Left forelimb (tissue), 1 donor: ENCODE measurements around the gene TFAP2E.

Experiments
- DNase-seq: peaks from one replicate; pipeline ENCODE4 v3.0.0-alpha.2; 2018; ENCODE audit warnings: low spot score

TFAP2E gene

GRCh38 chr1:35595684-35596083 lies 22.6 kb downstream of the TFAP2E start:
- no peak for DNase-seq

GRCh38 chr1:35597870-35598269 lies 24.8 kb downstream of the TFAP2E start:
- no peak for DNase-seq

GRCh38 chr1:35598895-35599294 lies 25.8 kb downstream of the TFAP2E start:
- DNase-seq, result no peak

GRCh38 chr1:35599411-35599810 lies 26.3 kb downstream of the TFAP2E start:
- DNase-seq, result no peak

- DNase-seq, result no peak
Observed at GRCh38 chr1:35600593-35600992, 27.5 kb downstream of the TFAP2E start.

GRCh38 chr1:35603468-35603867 lies 30.4 kb downstream of the TFAP2E start:
- no peak for DNase-seq

- no peak for DNase-seq
Observed at GRCh38 chr1:35603941-35604340, 30.8 kb downstream of the TFAP2E start.

- no peak for DNase-seq
Observed at GRCh38 chr1:35605071-35605866, 32.2 kb downstream of the TFAP2E start.

- no peak for DNase-seq
Observed at GRCh38 chr1:35605867-35606182, 32.7 kb downstream of the TFAP2E start.

GRCh38 chr1:35611655-35612054 lies 38.5 kb downstream of the TFAP2E start:
- DNase-seq, result no peak

- no peak for DNase-seq
Observed at GRCh38 chr1:35615440-35615839, 42.3 kb downstream of the TFAP2E start.

GRCh38 chr1:35619237-35620121 lies 46.4 kb downstream of the TFAP2E start:
- no peak for DNase-seq

GRCh38 chr1:35622510-35623178 lies 49.5 kb downstream of the TFAP2E start:
- no peak for DNase-seq

GRCh38 chr1:35623832-35624231 lies 50.7 kb downstream of the TFAP2E start:
- DNase-seq, result no peak

GRCh38 chr1:35629051-35629450 lies 55.9 kb downstream of the TFAP2E start:
- no peak for DNase-seq

GRCh38 chr1:35631396-35631795 lies 58.3 kb downstream of the TFAP2E start:
- DNase-seq, result no peak

GRCh38 chr1:35633547-35633946 lies 60.4 kb downstream of the TFAP2E start:
- DNase-seq, result no peak

- DNase-seq, result no peak
Observed at GRCh38 chr1:35637401-35637809, 64.3 kb downstream of the TFAP2E start.

GRCh38 chr1:35640380-35641232 lies 67.5 kb downstream of the TFAP2E start:
- DNase-seq, result no peak

- peak; percentile 97 for DNase-seq
Observed at GRCh38 chr1:35641233-35641866, 68.2 kb downstream of the TFAP2E start, which contains the start of gene PSMB2. Gene PSMB2 (minus strand): TSS chr1:35641526. CDS start chr1:35641432, 94 bp downstream.

GRCh38 chr1:35642471-35642955 lies 69.4 kb downstream of the TFAP2E start:
- DNase-seq, result no peak
